Uterus (tissue), 2 donors: Measurements from ENCODE around the gene KISS1R.

Source experiments
- POLR2A ChIP-seq, 2 donors: fragments of 450-650 bp; IDR thresholded peaks; one replicate each; pipeline ENCODE4 v1.6.1; 2016; ENCODE audit warnings: antibody characterized with exemption in 2 of 2, mild to moderate bottlenecking in 1 of 2, moderate library complexity in 1 of 2
- TF ChIP-seq, protein P1 (sequence below), 4 experiments: fragments of 200-600 bp in 2 of 4; fragments of 450-650 bp in 2 of 4; sonication (generic) in 2 of 4; IDR thresholded peaks; one replicate each; pipeline ENCODE4 v1.5.1; 2016 to 2019; ENCODE audit warnings: antibody characterized with exemption in 4 of 4, mild to moderate bottlenecking in 2 of 4, moderate library complexity in 1 of 4

DNA sequence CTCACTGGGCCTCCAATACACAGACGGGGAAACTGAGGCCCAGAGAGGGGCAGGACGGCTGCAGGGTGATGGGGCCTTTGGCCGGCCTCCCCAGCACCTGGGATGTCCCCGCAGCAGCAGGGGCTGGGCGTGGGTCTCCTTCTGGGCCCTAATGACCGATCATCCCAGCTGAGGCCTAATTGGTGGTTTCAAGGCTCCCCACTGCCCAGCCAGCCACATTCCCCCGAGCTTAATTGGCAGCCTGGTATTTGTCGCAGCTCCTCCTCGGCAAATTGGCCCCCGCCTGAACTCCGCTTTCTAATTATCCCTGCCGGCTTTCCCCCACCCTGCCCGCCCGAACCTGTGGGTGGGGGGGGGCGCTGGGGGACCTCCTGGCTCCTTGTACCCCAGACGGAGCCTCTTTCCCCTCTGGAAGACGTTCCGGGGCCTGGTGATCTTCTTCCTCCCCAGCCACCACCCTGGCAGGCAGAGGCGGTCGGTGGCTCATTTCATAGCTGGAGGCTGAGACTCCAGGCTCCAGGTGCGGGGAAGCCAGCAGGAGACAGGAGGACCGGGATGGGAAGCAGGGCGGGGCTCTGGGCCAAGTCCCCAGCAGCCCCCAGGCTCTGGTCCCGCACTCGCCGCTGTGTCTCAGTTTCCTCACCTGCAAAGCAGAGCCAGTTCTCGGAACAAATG, 39.8 kb downstream of the KISS1R start:
- TF ChIP-seq, protein P1, sequence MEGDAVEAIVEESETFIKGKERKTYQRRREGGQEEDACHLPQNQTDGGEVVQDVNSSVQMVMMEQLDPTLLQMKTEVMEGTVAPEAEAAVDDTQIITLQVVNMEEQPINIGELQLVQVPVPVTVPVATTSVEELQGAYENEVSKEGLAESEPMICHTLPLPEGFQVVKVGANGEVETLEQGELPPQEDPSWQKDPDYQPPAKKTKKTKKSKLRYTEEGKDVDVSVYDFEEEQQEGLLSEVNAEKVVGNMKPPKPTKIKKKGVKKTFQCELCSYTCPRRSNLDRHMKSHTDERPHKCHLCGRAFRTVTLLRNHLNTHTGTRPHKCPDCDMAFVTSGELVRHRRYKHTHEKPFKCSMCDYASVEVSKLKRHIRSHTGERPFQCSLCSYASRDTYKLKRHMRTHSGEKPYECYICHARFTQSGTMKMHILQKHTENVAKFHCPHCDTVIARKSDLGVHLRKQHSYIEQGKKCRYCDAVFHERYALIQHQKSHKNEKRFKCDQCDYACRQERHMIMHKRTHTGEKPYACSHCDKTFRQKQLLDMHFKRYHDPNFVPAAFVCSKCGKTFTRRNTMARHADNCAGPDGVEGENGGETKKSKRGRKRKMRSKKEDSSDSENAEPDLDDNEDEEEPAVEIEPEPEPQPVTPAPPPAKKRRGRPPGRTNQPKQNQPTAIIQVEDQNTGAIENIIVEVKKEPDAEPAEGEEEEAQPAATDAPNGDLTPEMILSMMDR (IDR thresholded peaks at IDR 0.05), result no peak
- TF ChIP-seq POLR2A (IDR thresholded peaks at IDR 0.05), result no peak
